ENCODE data around the gene LGALS4. TPM values are rescaled to one million over a fixed set of nuclear protein-coding genes. Genes with fewer than 3 reads are reported as not detected.

The LGALS4 gene
- total and polyA plus RNA-seq, 4 donors, result 0.89 to 2.0 (median 1.4) TPM

GRCh38 chr19:38843175-38843758, 30.5 kb upstream of the LGALS4 start:
- no peak for DNase-seq (ENCODE audit: low read depth in 4 of 6, low spot score in 6 of 6)
- Histone ChIP-seq H3K27ac (ENCODE audit: low read depth, low read length) (no peak overlapping the region), H3K4me3 (ENCODE audit: low read depth, low read length) (no peak overlapping the region), H3K27me3 (ENCODE audit: control insufficient read depth, insufficient read depth, low read length) (no peaks in the 10 kb centered on the region), H3K36me3 (ENCODE audit: control insufficient read depth, insufficient read depth, low read length) (peaks cover 99% of the 10 kb centered on the region), H3K4me1 (ENCODE audit: control insufficient read depth, insufficient read depth, low read length) (peaks cover 12% of the 10 kb centered on the region), H3K9me3 (ENCODE audit: control insufficient read depth, insufficient read depth, low read length) (no peaks in the 10 kb centered on the region)
- WGBS (ENCODE audit: insufficient coverage), result 97% methylated on average over 8 of the region's 9 CpGs

- Histone ChIP-seq H3K27ac (ENCODE audit: low read depth, low read length) (no peak overlapping the region), H3K36me3 (ENCODE audit: control insufficient read depth, insufficient read depth, low read length) (peaks cover 99% of the 10 kb centered on the region)
- WGBS (ENCODE audit: insufficient coverage), result 95% methylated on average over 8 of the region's 17 CpGs
Observed at GRCh38 chr19:38842439-38843174, 29.9 kb upstream of the LGALS4 start.

GRCh38 chr19:38841787-38842438, 29.2 kb upstream of the LGALS4 start:
- 93% methylated on average over 14 of the region's 19 CpGs for WGBS (ENCODE audit: insufficient coverage)
- Histone ChIP-seq H3K27ac (ENCODE audit: low read depth, low read length) (no peak overlapping the region), H3K4me1 (ENCODE audit: control insufficient read depth, insufficient read depth, low read length) (no peaks in the 10 kb centered on the region)

More at GRCh38 chr19:38842439-38843174, 29.9 kb upstream of the LGALS4 start:
- no peak for DNase-seq (ENCODE audit: low read depth in 4 of 6, low spot score in 6 of 6)
- Histone ChIP-seq H3K4me1 (ENCODE audit: control insufficient read depth, insufficient read depth, low read length) (peaks cover 6% of the 10 kb centered on the region), H3K4me3 (ENCODE audit: low read depth, low read length) (no peak overlapping the region), H3K27me3 (ENCODE audit: control insufficient read depth, insufficient read depth, low read length) (no peaks in the 10 kb centered on the region), H3K9me3 (ENCODE audit: control insufficient read depth, insufficient read depth, low read length) (no peaks in the 10 kb centered on the region)

GRCh38 chr19:38841180-38841766, 28.5 kb upstream of the LGALS4 start:
- no peaks in the 10 kb centered on the region for H3K9me3 ChIP-seq (ENCODE audit: control insufficient read depth, insufficient read depth, low read length)
- H3K27me3 ChIP-seq (ENCODE audit: control insufficient read depth, insufficient read depth, low read length), result no peaks in the 10 kb centered on the region
- no peaks in the 10 kb centered on the region for H3K4me1 ChIP-seq (ENCODE audit: control insufficient read depth, insufficient read depth, low read length)
- H3K4me3 ChIP-seq (ENCODE audit: low read depth, low read length), result no peak overlapping the region
- DNase-seq (ENCODE audit: low read depth in 4 of 6, low spot score in 6 of 6), result no peak
- H3K36me3 ChIP-seq (ENCODE audit: control insufficient read depth, insufficient read depth, low read length), result peaks cover 97% of the 10 kb centered on the region
- 92% methylated on average over 7 of the region's 12 CpGs for WGBS (ENCODE audit: insufficient coverage)
- no peak overlapping the region for H3K27ac ChIP-seq (ENCODE audit: low read depth, low read length)

More at GRCh38 chr19:38841787-38842438, 29.2 kb upstream of the LGALS4 start:
- Histone ChIP-seq H3K36me3 (ENCODE audit: control insufficient read depth, insufficient read depth, low read length) (peaks cover 99% of the 10 kb centered on the region), H3K9me3 (ENCODE audit: control insufficient read depth, insufficient read depth, low read length) (no peaks in the 10 kb centered on the region), H3K4me3 (ENCODE audit: low read depth, low read length) (no peak overlapping the region), H3K27me3 (ENCODE audit: control insufficient read depth, insufficient read depth, low read length) (no peaks in the 10 kb centered on the region)
- DNase-seq (ENCODE audit: low read depth in 4 of 6, low spot score in 6 of 6), result no peak

GRCh38 chr19:38840583-38840968, 27.8 kb upstream of the LGALS4 start:
- DNase-seq (ENCODE audit: low read depth in 4 of 6, low spot score in 6 of 6), result no peak
- H3K27ac ChIP-seq (ENCODE audit: low read depth, low read length), result no peak overlapping the region
- no peaks in the 10 kb centered on the region for H3K9me3 ChIP-seq (ENCODE audit: control insufficient read depth, insufficient read depth, low read length)
- no peaks in the 10 kb centered on the region for H3K27me3 ChIP-seq (ENCODE audit: control insufficient read depth, insufficient read depth, low read length)
- H3K4me1 ChIP-seq (ENCODE audit: control insufficient read depth, insufficient read depth, low read length), result no peaks in the 10 kb centered on the region
- 87% methylated on average over 5 of the region's 5 CpGs for WGBS (ENCODE audit: insufficient coverage)
- H3K36me3 ChIP-seq (ENCODE audit: control insufficient read depth, insufficient read depth, low read length), result peaks cover 95% of the 10 kb centered on the region
- no peak overlapping the region for H3K4me3 ChIP-seq (ENCODE audit: low read depth, low read length)

- Histone ChIP-seq H3K27me3 (ENCODE audit: control insufficient read depth, insufficient read depth, low read length) (no peaks in the 10 kb centered on the region), H3K27ac (ENCODE audit: low read depth, low read length) (no peak overlapping the region), H3K4me3 (ENCODE audit: low read depth, low read length) (no peak overlapping the region), H3K36me3 (ENCODE audit: control insufficient read depth, insufficient read depth, low read length) (peaks cover 95% of the 10 kb centered on the region), H3K9me3 (ENCODE audit: control insufficient read depth, insufficient read depth, low read length) (no peaks in the 10 kb centered on the region), H3K4me1 (ENCODE audit: control insufficient read depth, insufficient read depth, low read length) (no peaks in the 10 kb centered on the region)
- 83% methylated on average over 8 of the region's 28 CpGs for WGBS (ENCODE audit: insufficient coverage)
- no peak for DNase-seq (ENCODE audit: low read depth in 4 of 6, low spot score in 6 of 6)
Observed at GRCh38 chr19:38839816-38840582, 27.3 kb upstream of the LGALS4 start.

- Histone ChIP-seq H3K27me3 (ENCODE audit: control insufficient read depth, insufficient read depth, low read length) (no peaks in the 10 kb centered on the region), H3K4me1 (ENCODE audit: control insufficient read depth, insufficient read depth, low read length) (no peaks in the 10 kb centered on the region), H3K36me3 (ENCODE audit: control insufficient read depth, insufficient read depth, low read length) (peaks cover 88% of the 10 kb centered on the region), H3K9me3 (ENCODE audit: control insufficient read depth, insufficient read depth, low read length) (no peaks in the 10 kb centered on the region), H3K4me3 (ENCODE audit: low read depth, low read length) (no peak overlapping the region), H3K27ac (ENCODE audit: low read depth, low read length) (no peak overlapping the region)
- DNase-seq (ENCODE audit: low read depth in 4 of 6, low spot score in 6 of 6), result no peak
- 94% methylated on average over 10 of the region's 12 CpGs for WGBS (ENCODE audit: insufficient coverage)
Observed at GRCh38 chr19:38838986-38839761, 26.4 kb upstream of the LGALS4 start.

GRCh38 chr19:38838208-38838985, 25.7 kb upstream of the LGALS4 start:
- Histone ChIP-seq H3K36me3 (ENCODE audit: control insufficient read depth, insufficient read depth, low read length) (peaks cover 81% of the 10 kb centered on the region), H3K27ac (ENCODE audit: low read depth, low read length) (no peak overlapping the region), H3K4me1 (ENCODE audit: control insufficient read depth, insufficient read depth, low read length) (no peaks in the 10 kb centered on the region), H3K9me3 (ENCODE audit: control insufficient read depth, insufficient read depth, low read length) (no peaks in the 10 kb centered on the region), H3K4me3 (ENCODE audit: low read depth, low read length) (no peak overlapping the region), H3K27me3 (ENCODE audit: control insufficient read depth, insufficient read depth, low read length) (no peaks in the 10 kb centered on the region)
- no peak for DNase-seq (ENCODE audit: low read depth in 4 of 6, low spot score in 6 of 6)
- WGBS (ENCODE audit: insufficient coverage), result 94% methylated on average over 16 of the region's 19 CpGs
